ENCODE measurements around the gene DOLPP1. TPM values are rescaled to one million over a fixed set of nuclear protein-coding genes. Genes with fewer than 3 reads are reported as not detected.

DOLPP1 gene
- total RNA-seq, 1 experiment from 2014 or later, result 32.7 TPM

- TF ChIP-seq, protein P1, sequence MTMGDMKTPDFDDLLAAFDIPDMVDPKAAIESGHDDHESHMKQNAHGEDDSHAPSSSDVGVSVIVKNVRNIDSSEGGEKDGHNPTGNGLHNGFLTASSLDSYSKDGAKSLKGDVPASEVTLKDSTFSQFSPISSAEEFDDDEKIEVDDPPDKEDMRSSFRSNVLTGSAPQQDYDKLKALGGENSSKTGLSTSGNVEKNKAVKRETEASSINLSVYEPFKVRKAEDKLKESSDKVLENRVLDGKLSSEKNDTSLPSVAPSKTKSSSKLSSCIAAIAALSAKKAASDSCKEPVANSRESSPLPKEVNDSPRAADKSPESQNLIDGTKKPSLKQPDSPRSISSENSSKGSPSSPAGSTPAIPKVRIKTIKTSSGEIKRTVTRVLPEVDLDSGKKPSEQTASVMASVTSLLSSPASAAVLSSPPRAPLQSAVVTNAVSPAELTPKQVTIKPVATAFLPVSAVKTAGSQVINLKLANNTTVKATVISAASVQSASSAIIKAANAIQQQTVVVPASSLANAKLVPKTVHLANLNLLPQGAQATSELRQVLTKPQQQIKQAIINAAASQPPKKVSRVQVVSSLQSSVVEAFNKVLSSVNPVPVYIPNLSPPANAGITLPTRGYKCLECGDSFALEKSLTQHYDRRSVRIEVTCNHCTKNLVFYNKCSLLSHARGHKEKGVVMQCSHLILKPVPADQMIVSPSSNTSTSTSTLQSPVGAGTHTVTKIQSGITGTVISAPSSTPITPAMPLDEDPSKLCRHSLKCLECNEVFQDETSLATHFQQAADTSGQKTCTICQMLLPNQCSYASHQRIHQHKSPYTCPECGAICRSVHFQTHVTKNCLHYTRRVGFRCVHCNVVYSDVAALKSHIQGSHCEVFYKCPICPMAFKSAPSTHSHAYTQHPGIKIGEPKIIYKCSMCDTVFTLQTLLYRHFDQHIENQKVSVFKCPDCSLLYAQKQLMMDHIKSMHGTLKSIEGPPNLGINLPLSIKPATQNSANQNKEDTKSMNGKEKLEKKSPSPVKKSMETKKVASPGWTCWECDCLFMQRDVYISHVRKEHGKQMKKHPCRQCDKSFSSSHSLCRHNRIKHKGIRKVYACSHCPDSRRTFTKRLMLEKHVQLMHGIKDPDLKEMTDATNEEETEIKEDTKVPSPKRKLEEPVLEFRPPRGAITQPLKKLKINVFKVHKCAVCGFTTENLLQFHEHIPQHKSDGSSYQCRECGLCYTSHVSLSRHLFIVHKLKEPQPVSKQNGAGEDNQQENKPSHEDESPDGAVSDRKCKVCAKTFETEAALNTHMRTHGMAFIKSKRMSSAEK (CRISPR knock-in tag; IDR thresholded peaks at IDR 0.05; ENCODE audit: borderline replicate concordance), result no peak
- TF ChIP-seq, protein P2, sequence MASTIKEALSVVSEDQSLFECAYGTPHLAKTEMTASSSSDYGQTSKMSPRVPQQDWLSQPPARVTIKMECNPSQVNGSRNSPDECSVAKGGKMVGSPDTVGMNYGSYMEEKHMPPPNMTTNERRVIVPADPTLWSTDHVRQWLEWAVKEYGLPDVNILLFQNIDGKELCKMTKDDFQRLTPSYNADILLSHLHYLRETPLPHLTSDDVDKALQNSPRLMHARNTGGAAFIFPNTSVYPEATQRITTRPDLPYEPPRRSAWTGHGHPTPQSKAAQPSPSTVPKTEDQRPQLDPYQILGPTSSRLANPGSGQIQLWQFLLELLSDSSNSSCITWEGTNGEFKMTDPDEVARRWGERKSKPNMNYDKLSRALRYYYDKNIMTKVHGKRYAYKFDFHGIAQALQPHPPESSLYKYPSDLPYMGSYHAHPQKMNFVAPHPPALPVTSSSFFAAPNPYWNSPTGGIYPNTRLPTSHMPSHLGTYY (CRISPR knock-in tag; IDR thresholded peaks at IDR 0.05), result no peak
- TF ChIP-seq ELF4 (CRISPR knock-in tag; IDR thresholded peaks at IDR 0.05; ENCODE audit: low read depth), result no peak
- TF ChIP-seq NFATC4 (CRISPR knock-in tag; IDR thresholded peaks at IDR 0.05), result no peak
- no peak for TF ChIP-seq ZNF671 (CRISPR knock-in tag; IDR thresholded peaks at IDR 0.05)
- TF ChIP-seq AR (CRISPR knock-in tag; IDR thresholded peaks at IDR 0.05), result no peak
- no peak for TF ChIP-seq GRHL2 (CRISPR knock-in tag; IDR thresholded peaks at IDR 0.05; ENCODE audit: insufficient replicate concordance, severe bottlenecking)
- peak; percentile 98 for TF ChIP-seq SP1 (CRISPR knock-in tag; conservative IDR thresholded peaks at IDR 0.05)
- TF ChIP-seq, protein P3, sequence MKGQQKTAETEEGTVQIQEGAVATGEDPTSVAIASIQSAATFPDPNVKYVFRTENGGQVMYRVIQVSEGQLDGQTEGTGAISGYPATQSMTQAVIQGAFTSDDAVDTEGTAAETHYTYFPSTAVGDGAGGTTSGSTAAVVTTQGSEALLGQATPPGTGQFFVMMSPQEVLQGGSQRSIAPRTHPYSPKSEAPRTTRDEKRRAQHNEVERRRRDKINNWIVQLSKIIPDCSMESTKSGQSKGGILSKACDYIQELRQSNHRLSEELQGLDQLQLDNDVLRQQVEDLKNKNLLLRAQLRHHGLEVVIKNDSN (CRISPR knock-in tag; IDR thresholded peaks at IDR 0.05), result peak; percentile 94
- TF ChIP-seq FOXJ3 (CRISPR knock-in tag; IDR thresholded peaks at IDR 0.05; ENCODE audit: borderline replicate concordance), result no peak
- no peak for TF ChIP-seq NR1H2 (CRISPR knock-in tag; IDR thresholded peaks at IDR 0.05)
- TF ChIP-seq MXD4 (CRISPR knock-in tag; IDR thresholded peaks at IDR 0.05; ENCODE audit: borderline replicate concordance), result no peak
- TF ChIP-seq PREB (CRISPR knock-in tag; IDR thresholded peaks at IDR 0.05; ENCODE audit: borderline replicate concordance), result no peak
- TF ChIP-seq NFE2L1 (CRISPR knock-in tag; IDR thresholded peaks at IDR 0.05), result no peak
- TF ChIP-seq CBFB (CRISPR knock-in tag; IDR thresholded peaks at IDR 0.05; ENCODE audit: low read depth), result no peak
- TF ChIP-seq ATF1 (CRISPR knock-in tag; IDR thresholded peaks at IDR 0.05), result no peak
- no peak for TF ChIP-seq JAZF1 (CRISPR knock-in tag; IDR thresholded peaks at IDR 0.05)
- no peak for TF ChIP-seq ZNF232 (CRISPR knock-in tag; IDR thresholded peaks at IDR 0.05)
- peak; percentile 64; the same call in 1 of the 2 replicates for TF ChIP-seq FOXK1 (CRISPR knock-in tag; IDR thresholded peaks at IDR 0.05)
- TF ChIP-seq ZNF317 (CRISPR knock-in tag; IDR thresholded peaks at IDR 0.05; ENCODE audit: borderline replicate concordance, low read depth), result no peak
- no peak for TF ChIP-seq ZNF263 (CRISPR knock-in tag; IDR thresholded peaks at IDR 0.05; ENCODE audit: low read depth)
- TF ChIP-seq EMX1 (CRISPR knock-in tag; IDR thresholded peaks at IDR 0.05), result no peak
- TF ChIP-seq ZMAT4 (CRISPR knock-in tag; IDR thresholded peaks at IDR 0.05), result no peak
- TF ChIP-seq, protein P4, sequence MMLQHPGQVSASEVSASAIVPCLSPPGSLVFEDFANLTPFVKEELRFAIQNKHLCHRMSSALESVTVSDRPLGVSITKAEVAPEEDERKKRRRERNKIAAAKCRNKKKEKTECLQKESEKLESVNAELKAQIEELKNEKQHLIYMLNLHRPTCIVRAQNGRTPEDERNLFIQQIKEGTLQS (CRISPR knock-in tag; conservative IDR thresholded peaks at IDR 0.05), result no peak
- no peak for TF ChIP-seq SOX15 (CRISPR knock-in tag; IDR thresholded peaks at IDR 0.05)
- no peak for TF ChIP-seq SMAD4 (CRISPR knock-in tag; IDR thresholded peaks at IDR 0.05)
- TF ChIP-seq NFYB (CRISPR knock-in tag; conservative IDR thresholded peaks at IDR 0.05; ENCODE audit: low read depth), result peak; percentile 54; the same call in 1 of the 2 replicates
- TF ChIP-seq NR2C2 (CRISPR knock-in tag; IDR thresholded peaks at IDR 0.05), result no peak
- 0 out of 2 replicates have a peak, but pooled peaks have one; percentile 45 for TF ChIP-seq IRF1 (CRISPR knock-in tag; IDR thresholded peaks at IDR 0.05)
Observed at GRCh38 chr9:129036241-129036922, 44.5 kb upstream of the DOLPP1 start, which contains the start of gene MIGA2 (continued).

Data from WTC11 (cell line).